Measurements from ENCODE around the gene CAMLG.
"Not testable (repeated sequence)": the region's sequence is repeated elsewhere in the genome, so short reads cannot be mapped to it uniquely, and the experiment has no call there.

The CAMLG gene
- 42.8 to 70.4 (median 52.8) reads per million in 4 experiments for total RNA-seq

DNA sequence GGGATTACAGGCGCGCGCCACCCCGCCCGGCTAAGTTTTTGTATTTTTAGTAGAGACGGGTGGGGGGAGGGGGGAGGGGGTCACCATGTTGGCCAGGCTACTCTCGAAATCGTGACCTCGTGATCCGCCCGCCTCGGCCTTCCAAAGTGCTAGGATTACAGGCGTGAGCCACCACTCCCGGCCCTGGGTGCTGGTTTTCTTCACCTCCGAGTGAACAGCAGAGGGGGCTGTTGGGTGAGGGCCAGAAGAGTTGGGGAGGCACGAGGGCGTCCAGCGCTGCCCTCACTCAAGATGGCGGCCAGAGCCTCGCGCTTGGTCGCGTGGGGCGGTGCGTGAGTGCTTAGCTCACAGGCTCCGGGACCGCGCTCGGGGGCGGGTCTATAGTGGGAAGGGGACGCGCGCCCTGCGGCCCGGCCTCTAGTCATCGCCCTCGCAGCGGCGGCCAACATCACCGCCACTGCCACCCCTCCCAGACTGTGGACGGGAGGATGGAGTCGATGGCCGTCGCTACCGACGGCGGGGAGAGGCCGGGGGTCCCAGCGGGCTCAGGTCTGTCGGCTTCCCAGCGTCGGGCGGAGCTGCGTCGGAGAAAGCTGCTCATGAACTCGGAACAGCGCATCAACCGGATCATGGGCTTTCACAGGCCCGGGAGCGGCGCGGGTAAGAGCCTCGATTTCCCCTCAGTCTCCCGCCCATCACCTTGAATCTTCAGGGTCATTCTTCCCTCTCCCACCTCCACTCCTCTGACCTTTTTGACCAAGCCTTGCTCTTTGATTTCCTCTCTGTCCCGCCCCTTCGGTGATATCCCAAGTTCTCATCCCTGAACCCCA lies at the start of gene CAMLG:
Gene CAMLG, plus strand, starts transcription at position 416 of the 830 bp plus-strand sequence. Its CDS starts 73 bp downstream, at position 489.
- peak; percentile 93 for DNase-seq

DNA sequence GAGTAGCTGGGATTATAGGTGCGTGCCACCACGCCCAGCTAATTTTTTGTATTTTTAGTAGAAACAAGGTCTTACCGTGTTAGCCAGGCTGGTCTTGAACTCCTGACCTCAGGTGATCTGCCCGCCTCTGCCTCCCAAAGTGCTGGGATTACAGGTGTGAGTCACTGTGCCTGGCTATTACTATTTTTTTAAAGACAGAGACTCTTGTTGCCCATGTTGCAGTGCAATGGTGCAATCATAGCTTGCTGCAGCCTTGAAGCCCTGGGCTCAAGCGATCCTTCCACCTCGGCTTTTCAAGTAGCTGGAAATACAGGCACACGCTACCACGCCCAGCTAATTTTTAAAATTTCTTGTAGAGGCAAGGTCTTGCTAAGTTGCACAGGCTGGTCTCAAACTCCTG lies 48.2 kb upstream of the CAMLG start:
- DNase-seq = not testable (repeated sequence)

DNA sequence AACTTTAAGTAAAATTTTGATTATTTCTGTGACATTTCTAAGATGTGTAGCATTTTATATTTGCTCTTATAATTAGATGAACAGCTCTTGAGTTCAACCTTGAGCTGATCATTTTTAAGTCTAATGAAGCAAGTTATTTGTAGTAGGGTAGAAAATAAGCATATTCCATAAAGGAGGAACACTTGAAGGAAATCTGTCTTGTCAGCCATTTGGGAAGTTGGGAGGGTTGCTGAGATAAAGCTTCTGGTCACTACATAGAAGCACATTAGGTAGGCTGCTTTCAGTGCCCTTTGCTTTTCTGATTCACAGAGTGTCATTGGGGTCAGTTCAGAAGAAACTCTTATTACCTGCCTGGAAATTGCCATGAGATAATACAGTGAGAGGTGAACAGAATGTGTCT lies 45.6 kb upstream of the CAMLG start:
- no peak for DNase-seq

DNA sequence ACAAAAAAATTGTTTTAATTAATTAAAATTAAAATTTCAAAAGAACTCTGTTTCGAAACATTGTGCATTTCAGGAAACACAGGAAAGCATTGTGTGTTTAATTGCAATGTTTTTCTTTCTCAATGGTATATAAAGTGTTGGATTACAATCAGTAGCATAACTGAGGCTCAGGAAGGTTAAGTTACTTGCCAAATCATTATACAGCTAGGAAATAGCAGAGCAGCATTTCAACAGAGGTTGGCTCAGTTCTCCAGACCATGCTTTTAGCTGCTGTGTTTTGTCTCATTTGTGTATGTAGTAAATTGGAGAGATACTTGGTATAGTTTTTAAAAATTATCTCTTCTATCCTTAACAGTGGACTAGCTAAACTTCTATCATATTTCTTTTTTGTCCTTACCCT lies 30.0 kb upstream of the CAMLG start:
- no peak for DNase-seq

DNA sequence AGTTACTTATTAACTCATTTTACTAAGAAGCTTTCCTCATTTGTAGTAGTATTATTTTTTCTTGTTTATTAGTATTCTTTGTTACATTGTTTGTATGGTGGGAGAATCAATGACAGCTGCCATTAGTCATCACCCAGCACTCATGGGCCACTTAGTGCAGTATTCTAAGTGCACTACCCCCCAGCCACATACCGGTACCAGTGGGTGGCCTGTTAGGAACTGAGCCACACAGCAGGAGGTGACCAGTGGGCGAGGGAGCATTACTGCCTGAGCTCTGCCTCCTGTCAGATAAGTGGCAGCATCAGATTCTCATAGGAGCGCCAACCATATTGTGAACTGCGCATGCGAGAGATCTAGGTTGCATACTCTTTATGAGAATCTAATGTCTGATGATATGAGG lies 24.2 kb upstream of the CAMLG start:
- DNase-seq = no peak

DNA sequence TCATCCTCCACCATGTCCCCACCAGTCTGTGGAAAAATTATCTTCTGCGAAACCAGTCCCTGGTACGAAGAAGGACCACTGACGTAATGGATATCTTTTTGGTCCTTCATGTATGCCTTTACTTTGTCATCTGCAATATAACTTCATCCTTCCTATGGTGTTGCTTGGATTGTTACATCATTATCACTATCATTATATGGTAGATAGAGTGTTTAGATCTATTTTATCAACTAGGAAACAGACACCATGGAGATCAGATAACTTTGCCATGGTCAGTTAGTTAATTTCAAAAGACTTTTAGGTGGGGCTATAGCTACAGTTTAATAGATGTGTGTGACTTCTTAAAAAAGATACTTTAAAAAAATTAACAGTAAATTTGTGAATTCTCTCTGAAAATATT lies 23.8 kb upstream of the CAMLG start:
- no peak for DNase-seq

DNA sequence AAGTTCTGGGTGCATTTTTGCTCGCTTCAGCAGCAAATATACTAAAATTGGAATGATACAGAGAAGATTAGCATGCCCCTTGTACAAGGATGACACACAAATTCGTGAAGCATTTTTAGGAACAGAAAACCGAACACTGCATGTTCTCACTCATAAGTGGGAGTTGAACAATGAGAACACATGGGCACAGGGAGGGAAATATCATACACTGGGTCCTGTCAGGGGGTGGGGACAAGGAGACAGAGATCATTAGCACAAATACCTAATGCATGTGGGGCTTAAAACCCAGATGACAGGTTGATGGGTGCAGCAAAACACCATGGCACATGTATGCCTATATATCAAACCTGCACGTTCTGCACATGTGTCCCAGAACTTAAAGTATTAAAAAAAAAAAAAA lies 22.9 kb upstream of the CAMLG start:
- DNase-seq = not testable (repeated sequence)

DNA sequence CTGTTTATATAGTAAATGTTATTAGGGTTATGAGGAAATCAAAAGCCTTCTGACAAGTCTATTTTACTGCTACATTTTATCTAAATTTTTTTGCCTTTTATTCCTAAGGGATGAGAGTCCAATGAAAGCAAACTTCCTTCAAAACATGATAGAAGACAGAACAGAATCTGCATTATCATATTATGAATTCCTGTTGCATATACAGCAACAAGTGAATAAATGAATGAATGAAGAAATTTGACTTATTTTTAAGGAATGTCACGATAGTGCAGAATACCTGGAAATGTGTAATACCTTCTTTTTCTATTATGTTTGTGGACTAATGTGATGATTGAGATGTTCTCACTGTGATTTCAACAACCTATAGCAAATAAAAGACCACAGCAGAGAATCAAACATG lies 13.5 kb upstream of the CAMLG start:
- no peak for DNase-seq

DNA sequence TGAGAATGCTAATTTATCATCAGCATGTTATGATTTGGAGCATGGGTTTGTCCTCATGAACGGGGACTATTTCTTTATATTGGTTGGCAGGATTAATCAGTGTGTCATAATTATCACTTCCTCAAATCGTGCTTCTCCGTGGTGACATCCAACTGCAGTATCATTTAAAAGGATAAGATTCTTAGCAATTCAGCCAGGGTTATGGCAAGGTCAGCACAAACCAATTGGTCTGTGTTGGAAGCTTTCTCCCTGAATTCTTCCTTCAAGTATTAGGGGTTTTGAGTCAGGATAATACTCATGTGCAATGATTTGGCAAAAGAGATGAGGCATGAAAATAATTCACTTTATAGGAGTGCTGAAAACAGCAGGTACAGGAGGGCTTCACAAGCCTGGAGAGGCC lies 5.5 kb upstream of the CAMLG start:
- DNase-seq = no peak

DNA sequence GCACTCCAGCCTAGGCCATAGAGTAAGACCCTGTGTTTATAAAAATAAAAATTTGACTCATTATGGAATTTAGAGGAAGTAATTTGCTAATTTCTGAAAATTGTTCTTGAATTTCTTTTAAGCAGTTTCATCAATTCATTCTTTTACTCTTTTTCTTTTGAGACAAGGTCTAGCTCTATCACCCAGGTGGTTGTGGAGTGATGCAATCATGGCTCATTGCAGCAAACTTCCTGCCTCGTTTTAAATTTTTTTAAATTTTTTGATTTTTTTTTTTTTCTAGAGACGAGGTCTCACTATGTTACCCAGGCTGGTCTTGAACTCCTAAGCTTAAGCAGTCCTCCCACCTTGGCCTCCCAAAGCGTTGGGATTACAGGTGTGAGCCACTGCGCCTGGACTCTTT lies 3.1 kb upstream of the CAMLG start:
- DNase-seq = no peak

DNA sequence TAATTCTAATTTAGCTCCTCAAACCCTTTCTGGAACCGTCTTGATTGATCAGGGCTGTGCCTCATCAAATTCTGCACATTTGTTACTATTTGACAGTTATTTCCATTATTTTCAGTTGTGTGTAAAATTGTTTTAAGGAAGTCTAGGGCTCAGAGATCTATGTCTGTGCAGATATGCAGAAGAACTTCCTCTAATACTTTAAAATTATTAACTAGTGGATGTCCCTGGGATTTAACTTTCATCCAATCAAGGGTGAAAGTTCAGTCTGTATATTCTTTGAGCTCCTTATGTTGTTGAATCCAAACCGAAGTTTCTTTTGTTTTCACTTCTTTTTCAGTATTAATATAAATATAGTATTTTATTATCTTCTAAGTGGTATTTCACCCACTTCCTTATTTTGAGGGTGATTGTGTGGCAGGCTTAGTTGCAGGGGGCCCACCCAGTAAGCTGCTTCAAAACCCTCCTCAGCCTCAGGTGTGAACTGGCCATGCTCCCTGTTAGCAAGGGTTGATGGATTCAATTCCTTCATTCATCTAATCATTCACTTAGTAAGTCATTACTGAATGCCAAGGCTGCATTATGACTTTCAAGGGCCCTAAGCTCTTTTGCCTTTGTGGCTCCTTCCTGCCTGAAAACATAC lies 2.1 kb upstream of the CAMLG start:
- DNase-seq = no peak

DNA sequence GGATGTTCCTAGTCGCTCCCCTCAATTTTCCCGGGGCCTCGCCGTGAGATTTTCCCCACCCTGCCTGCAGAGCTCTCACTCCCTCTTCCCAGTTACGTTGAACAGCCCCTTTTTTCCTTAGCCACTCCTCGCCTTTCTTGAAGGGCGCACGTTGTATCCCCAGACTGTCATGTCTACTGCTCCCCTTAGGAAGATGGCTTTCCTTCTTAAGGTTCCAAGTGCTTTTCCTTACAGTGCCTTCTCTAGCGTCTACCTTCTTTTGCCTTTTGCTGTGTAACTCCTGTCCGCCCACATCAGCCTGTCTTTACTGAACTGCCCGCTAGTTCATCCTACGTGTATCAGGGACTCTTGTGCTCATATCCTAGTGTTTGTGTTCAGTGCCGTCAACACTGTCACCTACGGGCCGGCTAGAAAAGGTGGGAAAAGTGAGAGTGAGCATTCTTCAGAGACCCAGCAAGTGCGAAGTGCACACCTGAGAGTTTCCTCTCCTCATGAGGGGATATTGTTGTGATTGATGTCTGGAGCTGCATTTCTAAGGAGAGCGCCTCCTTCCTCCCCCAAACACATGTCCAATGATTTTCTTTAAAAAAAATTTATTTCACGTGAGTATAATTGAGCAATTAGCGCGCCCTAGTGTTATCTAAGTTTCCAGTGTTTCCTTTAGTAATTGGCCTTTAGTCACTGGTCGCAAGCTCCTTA lies 764 bp downstream of the CAMLG start:
- no peak for DNase-seq

DNA sequence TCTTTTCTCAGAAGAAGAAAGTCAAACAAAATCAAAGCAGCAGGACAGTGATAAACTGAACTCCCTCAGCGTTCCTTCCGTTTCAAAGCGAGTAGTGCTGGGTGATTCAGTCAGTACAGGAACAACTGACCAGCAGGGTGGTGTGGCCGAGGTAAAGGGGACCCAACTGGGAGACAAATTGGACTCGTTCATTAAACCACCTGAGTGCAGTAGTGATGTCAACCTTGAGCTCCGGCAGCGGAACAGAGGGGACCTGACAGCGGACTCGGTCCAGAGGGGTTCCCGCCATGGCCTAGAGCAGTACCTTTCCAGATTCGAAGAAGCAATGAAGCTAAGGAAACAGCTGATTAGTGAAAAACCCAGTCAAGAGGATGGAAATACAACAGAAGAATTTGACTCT lies 2.7 kb downstream of the CAMLG start:
- no peak for DNase-seq

DNA sequence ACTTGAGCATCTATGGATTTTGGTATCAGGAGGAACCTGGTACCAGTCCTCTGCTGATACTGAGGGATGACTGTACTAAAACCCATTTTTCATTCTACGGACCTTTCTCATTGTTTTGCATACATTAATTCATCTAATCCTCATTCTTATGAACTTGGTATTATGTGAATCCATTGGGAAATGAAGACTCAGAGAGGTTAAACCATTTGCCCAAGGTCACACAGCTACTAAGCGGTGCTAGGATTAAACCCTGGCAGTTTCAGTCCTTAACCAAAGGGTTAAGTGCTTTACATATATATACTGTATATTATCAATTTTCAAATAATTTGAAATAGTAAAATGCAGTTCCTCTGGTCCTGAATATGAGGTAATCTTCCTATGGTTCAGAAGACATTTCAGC lies 3.8 kb downstream of the CAMLG start:
- no peak for DNase-seq

DNA sequence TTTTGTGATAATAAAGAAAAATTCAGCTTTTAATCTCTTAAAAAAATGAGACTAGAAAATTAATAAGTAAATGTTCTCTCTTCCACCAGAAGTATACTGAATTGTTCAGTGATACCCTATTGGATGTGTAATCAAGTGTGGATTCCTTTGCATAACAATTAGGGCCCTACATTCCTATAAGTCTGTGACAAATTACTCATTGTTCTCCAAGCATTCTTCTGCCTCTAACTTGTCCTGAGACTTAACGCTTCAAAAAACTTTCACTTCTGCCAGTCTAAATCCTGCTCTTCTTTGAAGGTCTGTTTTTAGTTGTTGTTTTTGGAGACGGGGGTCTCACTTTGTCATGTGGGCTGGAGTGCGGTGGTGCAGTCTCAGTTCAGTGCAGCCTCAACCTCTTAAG lies 11.1 kb downstream of the CAMLG start:
- DNase-seq = no peak

DNA sequence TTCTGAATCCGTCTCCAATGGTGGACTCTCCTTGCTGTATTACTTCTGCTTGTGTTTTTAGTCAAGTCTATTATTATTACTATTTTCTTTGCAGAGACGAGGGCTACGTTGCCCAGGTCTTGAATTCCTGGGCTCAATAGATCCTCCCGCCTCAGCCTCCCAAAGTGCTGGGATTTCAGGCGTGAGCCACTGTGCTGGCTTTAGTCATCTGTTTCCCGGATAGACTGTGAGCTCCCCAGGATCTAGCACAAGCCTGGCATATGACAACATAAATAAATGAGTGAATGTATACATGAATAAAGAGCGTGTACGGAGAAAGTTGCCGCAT lies 19.8 kb downstream of the CAMLG start:
- no peak for DNase-seq

DNA sequence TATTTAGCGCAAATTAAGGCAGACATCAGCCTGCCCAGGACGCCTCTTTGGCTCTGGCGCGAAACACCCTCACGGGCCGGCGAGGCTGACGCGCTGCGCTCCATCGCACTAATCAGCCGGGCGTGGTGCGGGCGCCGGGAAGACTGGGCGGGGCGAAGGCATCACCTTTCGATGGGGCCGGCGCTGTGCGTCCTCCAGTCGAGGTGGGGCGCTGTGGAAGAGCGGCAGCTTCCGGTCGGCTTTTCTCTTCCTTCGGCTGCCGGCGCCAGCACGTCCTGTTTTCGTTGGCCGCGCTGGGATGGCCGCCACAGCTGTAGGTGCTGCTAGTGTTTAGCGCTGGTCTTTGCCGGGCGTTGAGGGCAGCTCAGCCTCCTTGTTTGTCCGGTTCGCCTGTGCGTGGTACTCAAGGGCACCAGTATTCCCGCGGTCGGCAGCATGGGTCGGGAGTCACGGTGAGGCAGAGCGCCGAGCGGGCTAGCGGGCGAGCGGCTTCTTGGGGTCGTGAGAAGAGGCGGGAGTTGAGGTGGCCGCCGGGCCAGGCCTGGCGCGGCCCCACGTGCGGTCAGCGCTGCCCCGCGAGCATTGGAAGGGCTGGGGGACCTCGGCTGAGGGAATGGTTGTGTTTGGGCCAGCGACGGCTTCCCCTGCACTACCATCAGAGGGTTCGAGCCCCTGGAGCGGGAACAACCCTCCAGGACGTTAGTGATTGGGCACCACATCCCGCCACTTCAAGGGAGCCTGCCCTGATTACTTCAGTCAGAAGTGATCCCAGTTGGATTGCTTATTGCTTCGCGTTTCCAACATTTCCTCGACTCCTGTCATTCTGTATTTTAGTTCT lies 20.4 kb downstream of the CAMLG start, which contains the start of gene DDX46:
Gene DDX46, plus strand, starts transcription at position 276 of the 838 bp plus-strand sequence. Its CDS starts 160 bp downstream, at position 436.
- DNase-seq = peak; percentile 88

DNA sequence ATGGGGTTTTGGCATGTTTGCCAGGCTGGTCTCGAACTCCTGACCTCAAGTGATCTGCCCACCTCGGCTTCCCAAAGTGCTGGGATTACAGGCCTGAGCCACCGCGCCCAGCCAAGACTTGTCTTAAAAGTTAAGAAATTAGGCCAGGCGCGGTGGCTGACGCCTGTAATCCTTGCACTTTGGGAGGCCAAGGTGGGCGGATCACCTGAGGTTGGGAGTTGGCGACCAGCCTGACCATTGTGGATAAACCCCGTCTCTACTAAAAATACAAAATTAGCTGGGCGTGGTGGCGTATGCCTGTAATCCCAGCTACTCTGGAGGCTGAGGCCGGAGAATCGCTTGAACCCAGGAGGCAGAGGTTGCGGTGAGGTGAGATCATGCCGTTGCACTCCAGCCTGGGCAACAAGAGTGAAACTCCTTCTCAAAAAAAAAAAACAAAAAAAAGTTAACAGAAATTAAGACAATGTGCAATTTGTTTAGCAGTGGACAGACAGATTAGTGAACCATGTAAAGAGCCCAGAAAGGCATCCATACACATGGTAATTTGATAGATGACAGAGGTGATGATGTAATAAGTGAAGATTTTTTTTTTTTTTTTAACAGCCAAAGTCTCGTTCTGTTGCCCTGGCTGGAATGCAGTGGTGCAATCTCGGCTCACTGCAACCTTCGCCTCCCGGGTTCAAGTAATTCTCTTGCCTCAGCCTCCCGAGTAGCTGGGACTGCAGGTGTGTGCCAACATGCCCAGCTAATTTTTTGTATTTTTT lies 29.4 kb downstream of the CAMLG start:
- DNase-seq = not testable (repeated sequence)

DNA sequence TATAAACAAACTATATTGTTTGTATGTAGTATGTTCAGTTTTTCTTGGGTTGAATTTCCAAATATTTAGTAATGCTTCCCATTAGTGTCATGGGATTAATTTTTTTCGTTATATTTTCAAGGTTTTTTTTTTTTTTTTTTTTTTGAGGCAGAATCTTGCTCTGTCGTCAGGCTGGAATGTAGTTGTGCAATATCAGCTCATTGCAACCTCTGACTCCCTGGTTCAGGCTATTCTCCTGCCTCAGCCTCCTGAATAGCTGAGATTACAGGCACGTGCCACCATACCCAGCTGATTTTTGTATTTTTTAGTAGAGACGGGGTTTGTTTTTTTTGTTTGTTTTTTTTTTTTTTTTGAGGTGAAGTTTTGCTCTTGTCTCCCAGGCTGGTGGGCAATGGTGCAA lies 30.9 kb downstream of the CAMLG start:
- DNase-seq = no peak

DNA sequence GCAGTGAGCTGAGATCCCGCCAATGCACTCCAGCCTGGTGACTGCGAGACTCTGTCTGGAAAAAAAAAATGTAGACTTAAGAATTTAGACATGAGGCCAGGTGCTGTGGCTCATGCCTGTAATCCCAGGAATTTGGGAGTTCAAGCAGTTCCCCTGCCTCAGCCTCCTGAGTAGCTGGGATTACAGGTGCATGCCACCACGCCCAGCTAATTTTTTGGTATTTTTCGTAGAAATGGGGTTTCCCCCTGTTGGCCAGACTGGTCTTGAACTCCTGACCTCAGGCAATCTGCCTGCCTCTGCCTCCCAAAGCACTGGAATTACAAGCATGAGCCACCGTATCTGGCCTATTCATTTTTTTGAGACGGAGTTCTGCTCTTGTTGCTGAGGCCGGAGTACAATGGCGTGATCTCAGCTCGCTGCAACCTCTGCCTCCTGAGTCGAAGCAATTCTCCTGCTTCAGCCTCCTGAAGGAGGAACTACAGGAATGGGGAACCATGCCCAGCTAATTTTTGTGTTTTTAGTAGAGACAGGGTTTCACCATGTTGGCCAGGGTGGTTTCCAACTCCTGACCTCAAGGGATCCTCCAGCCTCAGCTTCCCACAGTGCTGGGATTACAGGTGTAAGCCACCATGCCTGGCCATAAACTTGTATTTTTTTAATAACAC lies 34.2 kb downstream of the CAMLG start:
- no peak for DNase-seq

DNA sequence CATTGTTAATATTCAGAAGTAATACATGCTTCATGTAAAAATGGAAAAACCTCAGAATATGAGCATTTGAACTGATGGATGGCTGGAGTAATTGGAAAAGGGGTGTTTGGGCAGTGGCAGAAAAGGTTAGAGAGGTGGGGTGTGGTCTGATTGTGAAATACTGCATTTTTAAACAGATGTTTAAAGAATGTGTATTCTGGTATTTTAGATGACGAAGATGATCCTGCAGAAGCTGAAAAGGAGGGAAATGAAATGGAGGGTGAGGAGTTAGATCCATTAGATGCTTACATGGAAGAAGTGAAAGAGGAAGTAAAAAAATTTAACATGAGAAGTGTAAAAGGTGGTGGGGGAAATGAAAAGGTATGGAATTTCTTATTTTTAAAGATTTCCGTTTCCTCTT lies 39.0 kb downstream of the CAMLG start:
- no peak for DNase-seq

Data from effector CD8-positive, alpha-beta T cell (primary cell).